Activated CD4-positive, alpha-beta T cell treated with anti-CD3 and anti-CD28 coated beads, Interleukin-2, amount 10 ng/mL, durations not matched to agents 24 days and 14 days (primary cell): Measurements from ENCODE around the gene NELL1. TPM values are rescaled to one million over a fixed set of nuclear protein-coding genes. Genes with fewer than 3 reads are reported as not detected.

Experiments used
- DNase-seq: peaks from one replicate; pipeline ENCODE4 v3.0.0; 2022
- H3K27ac Mint-ChIP-seq: one replicate; pipeline ENCODE4 v1.8.0; 2022; ENCODE audit warnings: mild to moderate bottlenecking, mixed read lengths
- H3K27me3 Mint-ChIP-seq: one replicate; pipeline ENCODE4 v1.8.0; 2022; ENCODE audit warnings: mixed read lengths
- H3K36me3 Mint-ChIP-seq: one replicate; pipeline ENCODE4 v1.8.0; 2022; ENCODE audit warnings: low read depth, mild to moderate bottlenecking, mixed read lengths
- H3K4me1 Mint-ChIP-seq: one replicate; pipeline ENCODE4 v1.8.0; 2021; ENCODE audit warnings: mixed read lengths
- H3K4me3 Mint-ChIP-seq: one replicate; pipeline ENCODE4 v1.8.0; 2022; ENCODE audit warnings: mild to moderate bottlenecking, moderate library complexity, mixed read lengths
- H3K9me3 Mint-ChIP-seq: one replicate; pipeline ENCODE4 v1.8.0; 2021; ENCODE audit warnings: mixed read lengths
- intact Hi-C: fragments of 100-400 bp; cut with micrococcal nuclease; formaldehyde crosslinking; loops from one replicate; pipeline ENCODE4 v1.15.1; 2023
- total RNA-seq: library from RNA; stranded (reverse); gene quantifications from 2 replicates; pipeline ENCODE4 v1.2.3, GENCODE V29; 2022

Gene NELL1
- total RNA-seq, 1 donor from 2014 or later = not detected

- H3K27me3 Mint-ChIP-seq = no peaks in the 10 kb centered on the region
Measured at GRCh38 chr11:20937826-20938225, 268.4 kb downstream of the NELL1 start.

DNA sequence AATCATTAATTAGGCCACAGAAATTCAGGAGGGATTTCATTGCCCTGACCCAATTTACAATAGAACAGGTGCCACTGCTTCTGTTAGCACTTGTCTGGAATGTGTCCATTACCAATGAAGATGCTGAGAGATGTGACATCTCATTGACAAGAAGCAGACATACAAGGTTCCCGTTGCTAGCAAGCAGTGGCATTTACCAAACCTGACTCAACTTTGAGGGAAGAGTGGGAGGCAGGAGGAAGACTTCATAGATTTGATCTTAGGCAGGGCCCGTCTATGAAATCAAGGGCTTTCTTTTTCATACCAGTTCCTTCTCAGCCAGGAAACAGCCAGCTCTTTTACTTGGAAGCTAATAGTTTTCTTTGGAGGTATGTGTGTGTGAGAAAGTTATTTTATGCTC is 280.2 kb downstream of the NELL1 start:
- intact Hi-C loops = no loop called here
- no peaks in the 10 kb centered on the region for H3K27me3 Mint-ChIP-seq
- DNase-seq = no peak
- no peaks in the 10 kb centered on the region for H3K4me1 Mint-ChIP-seq
- no peaks in the 10 kb centered on the region for H3K36me3 Mint-ChIP-seq
- H3K4me3 Mint-ChIP-seq = no peak overlapping the region
- no peak overlapping the region for H3K27ac Mint-ChIP-seq
- H3K9me3 Mint-ChIP-seq = no peaks in the 10 kb centered on the region

More at GRCh38 chr11:20937826-20938225, 268.4 kb downstream of the NELL1 start:
- no peaks in the 10 kb centered on the region for H3K4me1 Mint-ChIP-seq
- no peaks in the 10 kb centered on the region for H3K36me3 Mint-ChIP-seq
- H3K4me3 Mint-ChIP-seq = no peak overlapping the region
- no peak for DNase-seq
- no peaks in the 10 kb centered on the region for H3K9me3 Mint-ChIP-seq
- intact Hi-C loops = no loop called here
- no peak overlapping the region for H3K27ac Mint-ChIP-seq

DNA sequence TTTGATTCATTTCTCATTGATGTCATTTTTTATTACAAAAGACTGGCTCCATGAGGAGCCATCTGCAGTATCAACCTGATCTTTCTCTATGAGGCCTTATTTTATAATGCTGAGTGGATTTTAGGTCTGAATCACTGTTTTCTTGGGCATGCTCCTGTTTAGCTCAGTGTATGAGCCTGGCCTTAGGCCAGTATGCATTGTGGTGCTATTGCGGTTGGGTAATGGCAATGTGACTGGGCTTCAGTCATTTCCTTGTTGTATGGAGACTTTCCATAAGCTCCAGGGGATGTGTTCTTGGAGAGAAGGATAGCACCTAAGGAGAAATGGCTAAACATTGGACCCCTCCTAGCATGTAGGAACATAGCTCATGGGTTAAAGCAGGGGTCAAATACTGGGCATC is 293.2 kb downstream of the NELL1 start:
- Mint-ChIP-seq H3K27me3 (no peaks in the 10 kb centered on the region), H3K36me3 (no peaks in the 10 kb centered on the region), H3K4me1 (no peaks in the 10 kb centered on the region), H3K27ac (no peak overlapping the region), H3K9me3 (no peaks in the 10 kb centered on the region), H3K4me3 (no peak overlapping the region)
- no peak for DNase-seq
- intact Hi-C loops = no loop called here

GRCh38 chr11:20963596-20963995 is 294.2 kb downstream of the NELL1 start:
- intact Hi-C loops = no loop called here
- Mint-ChIP-seq H3K27me3 (no peaks in the 10 kb centered on the region), H3K9me3 (no peaks in the 10 kb centered on the region), H3K27ac (no peak overlapping the region), H3K4me3 (no peak overlapping the region), H3K36me3 (no peaks in the 10 kb centered on the region), H3K4me1 (no peaks in the 10 kb centered on the region)
- DNase-seq = no peak

- intact Hi-C loops = no loop called here
- Mint-ChIP-seq H3K27me3 (no peaks in the 10 kb centered on the region), H3K36me3 (no peaks in the 10 kb centered on the region), H3K9me3 (no peaks in the 10 kb centered on the region), H3K4me3 (no peak overlapping the region), H3K4me1 (no peaks in the 10 kb centered on the region), H3K27ac (no peak overlapping the region)
- DNase-seq = no peak
Measured at GRCh38 chr11:20964985-20965384, 295.6 kb downstream of the NELL1 start.

- no peaks in the 10 kb centered on the region for H3K36me3 Mint-ChIP-seq
- no peaks in the 10 kb centered on the region for H3K27me3 Mint-ChIP-seq
- H3K4me3 Mint-ChIP-seq = no peak overlapping the region
- intact Hi-C loops = no loop called here
- no peaks in the 10 kb centered on the region for H3K4me1 Mint-ChIP-seq
- H3K9me3 Mint-ChIP-seq = no peaks in the 10 kb centered on the region
- no peak for DNase-seq
- no peak overlapping the region for H3K27ac Mint-ChIP-seq
Measured at GRCh38 chr11:20966489-20966888, 297.1 kb downstream of the NELL1 start.

- Mint-ChIP-seq H3K4me3 (no peak overlapping the region), H3K9me3 (no peaks in the 10 kb centered on the region), H3K4me1 (no peaks in the 10 kb centered on the region), H3K36me3 (no peaks in the 10 kb centered on the region), H3K27me3 (no peaks in the 10 kb centered on the region), H3K27ac (no peak overlapping the region)
- no peak for DNase-seq
- intact Hi-C loops = no loop called here
Measured at GRCh38 chr11:20973940-20974559, 304.7 kb downstream of the NELL1 start.

DNA sequence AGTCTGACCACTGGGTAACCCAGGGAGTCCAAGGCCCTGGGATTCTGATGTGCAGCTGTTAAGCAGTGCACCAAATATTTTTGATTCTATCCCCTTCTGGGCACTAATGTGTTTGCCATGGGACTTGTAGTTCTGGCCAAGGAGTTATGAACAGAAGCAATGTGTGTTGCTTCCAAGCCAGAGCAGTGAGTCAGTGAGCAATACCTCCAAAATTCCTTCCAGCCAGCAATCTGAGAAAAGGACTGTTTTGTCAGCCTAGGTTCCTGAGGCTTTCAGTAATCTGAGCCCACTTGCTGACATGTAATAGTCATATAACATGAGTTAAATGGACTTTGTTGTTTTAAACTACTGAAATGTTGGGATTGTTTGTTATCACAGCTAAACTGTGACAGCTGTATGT is 311.4 kb downstream of the NELL1 start:
- Mint-ChIP-seq H3K4me1 (no peaks in the 10 kb centered on the region), H3K36me3 (no peaks in the 10 kb centered on the region), H3K4me3 (no peak overlapping the region), H3K27me3 (no peaks in the 10 kb centered on the region), H3K9me3 (no peaks in the 10 kb centered on the region), H3K27ac (no peak overlapping the region)
- no peak for DNase-seq
- intact Hi-C loops = no loop called here

GRCh38 chr11:20990447-20990846 is 321.1 kb downstream of the NELL1 start:
- no peak for DNase-seq
- Mint-ChIP-seq H3K4me3 (no peak overlapping the region), H3K27ac (no peak overlapping the region), H3K36me3 (no peaks in the 10 kb centered on the region), H3K4me1 (no peaks in the 10 kb centered on the region), H3K9me3 (no peaks in the 10 kb centered on the region), H3K27me3 (no peaks in the 10 kb centered on the region)
- intact Hi-C loops = no loop called here

GRCh38 chr11:20991471-20991870 is 322.1 kb downstream of the NELL1 start:
- Mint-ChIP-seq H3K27me3 (no peaks in the 10 kb centered on the region), H3K9me3 (peaks cover 3% of the 10 kb centered on the region), H3K27ac (no peak overlapping the region), H3K36me3 (no peaks in the 10 kb centered on the region), H3K4me1 (no peaks in the 10 kb centered on the region), H3K4me3 (no peak overlapping the region)
- DNase-seq = no peak
- intact Hi-C loops = no loop called here

DNA sequence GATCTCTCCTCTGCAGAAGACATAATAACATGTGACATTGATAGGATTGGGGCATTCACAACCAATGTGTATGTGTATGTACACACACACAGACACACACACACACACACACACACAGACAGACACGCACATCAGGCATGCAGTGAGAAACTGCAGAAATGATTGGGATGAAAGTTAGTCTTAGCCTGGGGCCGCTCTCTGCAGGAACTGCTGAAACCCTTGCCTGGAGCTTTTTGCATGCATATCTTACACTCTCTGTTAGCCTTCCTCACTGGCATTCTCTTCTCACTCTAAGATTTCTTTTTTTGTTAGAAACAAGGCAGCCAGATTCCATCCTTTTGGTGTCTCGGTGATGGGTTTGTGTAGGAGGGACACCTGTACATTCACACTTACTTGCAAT is 337.9 kb downstream of the NELL1 start:
- intact Hi-C loops = no loop called here
- H3K9me3 Mint-ChIP-seq = no peaks in the 10 kb centered on the region
- H3K27me3 Mint-ChIP-seq = no peaks in the 10 kb centered on the region
- no peaks in the 10 kb centered on the region for H3K4me1 Mint-ChIP-seq
- no peak overlapping the region for H3K27ac Mint-ChIP-seq
- DNase-seq = no peak
- H3K36me3 Mint-ChIP-seq = no peaks in the 10 kb centered on the region
- no peak overlapping the region for H3K4me3 Mint-ChIP-seq

DNA sequence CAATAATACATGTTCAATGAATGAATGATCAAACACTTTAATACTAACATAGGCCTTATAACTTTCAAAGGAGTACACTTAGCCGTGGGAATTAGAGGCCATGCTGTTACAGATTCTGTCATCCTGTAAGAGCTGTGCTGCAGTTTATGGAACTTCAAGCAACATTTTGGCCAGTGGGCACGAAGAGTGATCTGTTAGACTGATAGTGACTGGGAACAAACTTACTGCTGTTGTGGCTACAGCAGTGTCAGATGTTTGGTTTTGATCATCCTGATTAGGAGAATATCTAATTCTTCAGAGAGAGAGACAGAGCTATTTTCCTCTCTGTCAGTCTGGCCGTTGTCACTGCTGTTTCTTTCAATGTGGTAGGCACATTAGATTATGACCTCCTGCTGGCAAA is 348.9 kb downstream of the NELL1 start:
- H3K36me3 Mint-ChIP-seq = no peaks in the 10 kb centered on the region
- intact Hi-C loops = no loop called here
- H3K4me3 Mint-ChIP-seq = no peak overlapping the region
- no peaks in the 10 kb centered on the region for H3K4me1 Mint-ChIP-seq
- no peak overlapping the region for H3K27ac Mint-ChIP-seq
- H3K27me3 Mint-ChIP-seq = no peaks in the 10 kb centered on the region
- no peaks in the 10 kb centered on the region for H3K9me3 Mint-ChIP-seq
- no peak for DNase-seq

GRCh38 chr11:21026685-21027084 is 357.3 kb downstream of the NELL1 start:
- Mint-ChIP-seq H3K27ac (no peak overlapping the region), H3K4me1 (no peaks in the 10 kb centered on the region), H3K27me3 (no peaks in the 10 kb centered on the region), H3K36me3 (no peaks in the 10 kb centered on the region), H3K9me3 (no peaks in the 10 kb centered on the region), H3K4me3 (no peak overlapping the region)
- DNase-seq = no peak
- intact Hi-C loops = no loop called here

DNA sequence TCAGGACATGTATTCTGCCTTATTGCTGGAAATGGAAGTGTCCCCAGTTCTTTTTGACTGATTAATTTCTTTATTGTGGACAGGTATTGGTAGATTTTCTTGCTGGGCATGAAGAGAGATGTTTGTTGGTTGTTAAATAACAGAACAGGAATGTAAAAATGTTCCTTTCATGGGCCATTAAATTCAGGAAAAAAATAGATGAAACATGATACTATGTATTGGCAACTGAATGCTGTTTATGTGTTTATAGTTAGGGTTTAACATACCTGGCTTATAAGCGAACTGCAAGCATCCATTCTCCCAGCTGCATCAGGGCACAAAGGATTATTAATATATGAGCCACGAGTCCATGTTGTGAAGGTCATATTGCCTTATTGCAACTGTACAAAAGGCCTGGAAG is 368.5 kb downstream of the NELL1 start:
- Mint-ChIP-seq H3K4me3 (no peak overlapping the region), H3K27me3 (no peaks in the 10 kb centered on the region), H3K27ac (no peak overlapping the region), H3K36me3 (no peaks in the 10 kb centered on the region), H3K9me3 (peaks cover 4% of the 10 kb centered on the region), H3K4me1 (no peaks in the 10 kb centered on the region)
- intact Hi-C loops = no loop called here
- DNase-seq = no peak

DNA sequence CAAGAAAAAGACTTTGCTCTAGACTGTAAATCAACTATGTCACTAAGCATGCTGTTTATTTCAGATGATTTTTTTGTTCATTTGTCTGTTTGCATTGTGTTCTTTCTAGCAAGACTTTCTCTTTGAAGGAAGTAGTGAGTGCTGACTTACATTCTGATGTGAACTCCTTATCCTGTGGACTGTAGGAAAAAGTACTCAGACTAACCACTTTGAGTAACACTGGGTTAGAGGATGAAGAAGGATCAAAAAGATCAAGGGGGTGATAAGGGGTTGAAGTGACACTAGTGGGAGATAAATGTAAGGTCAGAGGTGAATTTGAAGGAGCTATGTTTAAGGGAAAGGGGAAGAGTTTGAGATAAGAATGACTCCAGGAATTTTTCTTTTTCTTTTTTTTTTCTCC is 369.4 kb downstream of the NELL1 start:
- Mint-ChIP-seq H3K4me1 (no peaks in the 10 kb centered on the region), H3K4me3 (no peak overlapping the region), H3K36me3 (no peaks in the 10 kb centered on the region), H3K27ac (no peak overlapping the region), H3K27me3 (no peaks in the 10 kb centered on the region), H3K9me3 (peaks cover 4% of the 10 kb centered on the region)
- intact Hi-C loops = no loop called here
- no peak for DNase-seq
